MCF 10A (cell line): ENCODE measurements around the gene PPM1J. TPM values are rescaled to one million over a fixed set of nuclear protein-coding genes. Genes with fewer than 3 reads are reported as not detected.
A peak's percentile ranks its signal among the peaks of the same experiment; 100 is the strongest.

Source experiments
- BruUV-seq: library from RNA; stranded (reverse); fragments of 400-500 nt; replicated peaks from 2 replicates; lab custom pipeline; 2021; lab: Mats Ljungman, UMichigan
- CTCF ChIA-PET: fragments of 300-600 bp; sonication (Branson Sonifier 250); formaldehyde crosslinking; extraction: SDS; loops from one replicate; lab custom pipeline; 2021; ENCODE audit warnings: antibody characterized with exemption, inconsistent platforms; lab: Yijun Ruan, JAX
- POLR2A ChIA-PET: fragments of 300-600, 350-650 bp; sonication (Branson Sonifier 250); formaldehyde crosslinking; extraction: SDS; loops from one replicate; lab custom pipeline; 2020; ENCODE audit warnings: antibody characterized with exemption, inconsistent platforms; lab: Yijun Ruan, JAX
- DNase-seq: peaks from one replicate; pipeline ENCODE4 v3.0.0-alpha.2; 2018; ENCODE audit not compliant: unreplicated experiment
- H3K27ac Mint-ChIP-seq: one replicate; pipeline ENCODE4 v1.8.0; 2022; ENCODE audit warnings: mild to moderate bottlenecking, low read depth, mixed read lengths; ENCODE audit not compliant: unreplicated experiment
- H3K27me3 Mint-ChIP-seq: one replicate; pipeline ENCODE4 v1.8.0; 2022; ENCODE audit warnings: mixed read lengths; ENCODE audit not compliant: insufficient read depth, unreplicated experiment
- H3K36me3 Mint-ChIP-seq: one replicate; pipeline ENCODE4 v1.8.0; 2022; ENCODE audit warnings: mild to moderate bottlenecking, moderate library complexity, mixed read lengths; ENCODE audit not compliant: insufficient read depth, unreplicated experiment
- H3K4me1 Mint-ChIP-seq: one replicate; pipeline ENCODE4 v1.8.0; 2022; ENCODE audit warnings: mixed read lengths; ENCODE audit not compliant: insufficient read depth, unreplicated experiment
- H3K4me3 Mint-ChIP-seq: one replicate; pipeline ENCODE4 v1.8.0; 2022; ENCODE audit warnings: mild to moderate bottlenecking, moderate library complexity, mixed read lengths; ENCODE audit not compliant: unreplicated experiment
- H3K9me3 Mint-ChIP-seq: one replicate; pipeline ENCODE4 v1.8.0; 2022; ENCODE audit warnings: mixed read lengths; ENCODE audit not compliant: unreplicated experiment
- intact Hi-C: fragments of 100-400 bp; cut with micrococcal nuclease; formaldehyde crosslinking; loops from 2 replicates; pipeline ENCODE4 v1.14.1; 2022
- total RNA-seq: library from RNA; stranded (reverse); gene quantifications from 2 replicates; pipeline ENCODE4 v1.2.3, GENCODE V29; 2022
- TF ChIP-seq, protein P1 (sequence below): fragments of 200-600 bp; IDR thresholded peaks from one replicate; pipeline ENCODE4 v1.8.0; 2022; ENCODE audit warnings: antibody characterized with exemption, mild to moderate bottlenecking; ENCODE audit not compliant: unreplicated experiment

Gene PPM1J
- total RNA-seq, 1 experiment from 2014 or later: 1.5 TPM

GRCh38 chr1:112707221-112708001 is 7.7 kb downstream of the PPM1J start:
- Mint-ChIP-seq H3K27ac (peak overlapping the region; percentile 91), H3K27me3 (no peaks in the 10 kb centered on the region), H3K36me3 (peaks cover 16% of the 10 kb centered on the region), H3K4me3 (peak overlapping the region; percentile 78), H3K4me1 (peaks cover 34% of the 10 kb centered on the region), H3K9me3 (no peaks in the 10 kb centered on the region)
- BruUV-seq: no TSS peak
- TF ChIP-seq, protein P1, sequence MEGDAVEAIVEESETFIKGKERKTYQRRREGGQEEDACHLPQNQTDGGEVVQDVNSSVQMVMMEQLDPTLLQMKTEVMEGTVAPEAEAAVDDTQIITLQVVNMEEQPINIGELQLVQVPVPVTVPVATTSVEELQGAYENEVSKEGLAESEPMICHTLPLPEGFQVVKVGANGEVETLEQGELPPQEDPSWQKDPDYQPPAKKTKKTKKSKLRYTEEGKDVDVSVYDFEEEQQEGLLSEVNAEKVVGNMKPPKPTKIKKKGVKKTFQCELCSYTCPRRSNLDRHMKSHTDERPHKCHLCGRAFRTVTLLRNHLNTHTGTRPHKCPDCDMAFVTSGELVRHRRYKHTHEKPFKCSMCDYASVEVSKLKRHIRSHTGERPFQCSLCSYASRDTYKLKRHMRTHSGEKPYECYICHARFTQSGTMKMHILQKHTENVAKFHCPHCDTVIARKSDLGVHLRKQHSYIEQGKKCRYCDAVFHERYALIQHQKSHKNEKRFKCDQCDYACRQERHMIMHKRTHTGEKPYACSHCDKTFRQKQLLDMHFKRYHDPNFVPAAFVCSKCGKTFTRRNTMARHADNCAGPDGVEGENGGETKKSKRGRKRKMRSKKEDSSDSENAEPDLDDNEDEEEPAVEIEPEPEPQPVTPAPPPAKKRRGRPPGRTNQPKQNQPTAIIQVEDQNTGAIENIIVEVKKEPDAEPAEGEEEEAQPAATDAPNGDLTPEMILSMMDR: peak; percentile 86
- POLR2A ChIA-PET: interaction anchor here (0.6 to 6.4 kb wide), 14 partner anchors 10 to 316 kb away, joined by 3 to 44 read pairs (median 4); partner anchors contain the start of genes CAPZA1, CTTNBP2NL, MOV10 and ST7L
- intact Hi-C loops: loop anchor here (1.0 kb wide), 5 partner anchors 87 to 317 kb away; no protein-coding TSS in a partner anchor
- CTCF ChIA-PET: interaction anchor here (0.6 to 3.9 kb wide), 28 partner anchors 8 to 417 kb away, joined by 3 to 48 read pairs (median 4); partner anchors contain the start of genes CAPZA1, CTTNBP2NL, LRIG2 and MOV10
- DNase-seq: peak; percentile 91

DNA sequence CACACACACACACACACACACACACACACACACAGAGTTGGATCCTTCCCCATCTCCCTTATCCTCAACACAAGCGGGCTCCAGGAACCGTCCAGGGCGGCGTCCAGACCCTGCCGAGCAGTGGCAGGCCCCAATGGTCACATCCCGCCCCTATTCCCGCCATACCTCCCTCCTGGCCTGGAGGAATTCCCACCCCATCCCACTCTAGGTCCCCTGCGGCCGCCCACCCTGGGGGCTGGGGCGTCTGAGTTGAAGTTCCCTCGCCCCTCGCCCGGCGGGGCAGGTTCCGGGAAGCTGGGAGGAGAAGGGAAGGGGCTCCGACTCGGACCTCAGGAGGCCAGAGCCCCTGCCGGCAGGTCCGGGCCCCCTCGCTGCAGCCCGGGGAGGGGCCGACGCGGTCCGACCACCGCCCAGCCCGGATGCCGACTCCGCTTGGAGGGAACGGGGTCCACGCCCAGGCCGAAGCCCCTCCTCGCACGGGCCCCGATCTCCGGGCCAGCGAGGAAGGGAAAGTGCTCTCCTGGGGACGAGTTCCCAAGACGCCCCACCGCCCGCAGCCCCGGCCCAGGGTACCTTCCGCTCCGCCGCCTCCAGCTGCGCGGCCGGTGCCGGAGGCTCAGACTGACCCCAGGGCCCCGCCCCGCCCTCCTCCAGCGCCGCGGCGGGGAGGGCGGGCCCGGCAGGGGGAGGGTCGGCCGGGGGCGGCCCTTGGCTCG is 8.5 kb downstream of the PPM1J start, which contains the start of gene RHOC:
TSS of gene RHOC (minus strand) at position 623 of the 716 bp plus-strand sequence. CDS start 3,328 bp downstream, outside the sequence.
- TF ChIP-seq, protein P1: no peak
- Mint-ChIP-seq H3K9me3 (no peaks in the 10 kb centered on the region), H3K27ac (peak within 1 kb of the TSS; percentile 91), H3K27me3 (no peaks in the 10 kb centered on the region), H3K4me1 (peaks cover 42% of the 10 kb centered on the region), H3K36me3 (peaks cover 23% of the 10 kb centered on the region), H3K4me3 (peak within 1 kb of the TSS; percentile 78)
- DNase-seq: peak; percentile 30
- BruUV-seq: no TSS peak
- POLR2A ChIA-PET: interaction anchor here (0.6 to 6.4 kb wide), 8 partner anchors 20 to 316 kb away, joined by 3 to 44 read pairs (median 12); partner anchors contain the start of genes CAPZA1, CTTNBP2NL, MOV10 and ST7L
- intact Hi-C loops: loop anchor here (1.0 kb wide), 5 partner anchors 86 to 316 kb away; no protein-coding TSS in a partner anchor
- CTCF ChIA-PET: interaction anchor here (0.7 to 3.9 kb wide), 5 partner anchors 84 to 315 kb away, joined by 3 to 48 read pairs (median 5); no protein-coding TSS in a partner anchor

- Mint-ChIP-seq H3K4me3 (peak overlapping the region; percentile 78), H3K27me3 (no peaks in the 10 kb centered on the region), H3K4me1 (peaks cover 53% of the 10 kb centered on the region), H3K9me3 (no peaks in the 10 kb centered on the region), H3K27ac (peak overlapping the region; percentile 91), H3K36me3 (peaks cover 35% of the 10 kb centered on the region)
- DNase-seq: peak; percentile 98
- TF ChIP-seq, protein P1: no peak
- CTCF ChIA-PET: interaction anchor here (0.6 to 2.1 kb wide), 7 partner anchors 10 to 314 kb away, joined by 3 to 14 read pairs (median 5); partner anchors contain the start of gene MOV10
- intact Hi-C loops: loop anchor here (1.0 kb wide), 2 partner anchors 18 to 31 kb away; partner anchors contain the start of gene MOV10
- POLR2A ChIA-PET: interaction anchor here (0.6 to 7.7 kb wide), 20 partner anchors 10 to 368 kb away, joined by 3 to 75 read pairs (median 5); partner anchors contain the start of genes CAPZA1, CTTNBP2NL, LRIG2 and MOV10
- BruUV-seq: TSS peak; percentile 85
Measured at GRCh38 chr1:112704934-112705627, 10.1 kb downstream of the PPM1J start.
